GM19043 (cell line): ENCODE results near the gene AP1M1.
"Not testable (repeated sequence)": the region's sequence is repeated elsewhere in the genome, so short reads cannot be mapped to it uniquely, and the experiment has no call there.

ENCODE experiments used
- ATAC-seq: cut with Tn5 transposase; IDR thresholded peaks from one replicate; pipeline ENCODE4 v1.9.1; 2021; ENCODE audit warnings: low read depth; ENCODE audit not compliant: unreplicated experiment

Gene AP1M1

GRCh38 chr19:16259385-16260159, 61.9 kb downstream of the AP1M1 start:
- peak; percentile 51 for ATAC-seq

GRCh38 chr19:16260160-16260811, 62.6 kb downstream of the AP1M1 start:
- no peak for ATAC-seq

GRCh38 chr19:16260812-16261161, 63.1 kb downstream of the AP1M1 start:
- no peak for ATAC-seq

- ATAC-seq, result no peak
Measured at GRCh38 chr19:16261584-16262368, 64.1 kb downstream of the AP1M1 start.

- no peak for ATAC-seq
Measured at GRCh38 chr19:16262618-16263017, 64.9 kb downstream of the AP1M1 start.

GRCh38 chr19:16263141-16263761, 65.5 kb downstream of the AP1M1 start:
- ATAC-seq, result no peak

GRCh38 chr19:16265205-16265604, 67.5 kb downstream of the AP1M1 start:
- ATAC-seq, result no peak

- ATAC-seq, result no peak
Measured at GRCh38 chr19:16265890-16266585, 68.3 kb downstream of the AP1M1 start.

GRCh38 chr19:16266586-16266942, 68.9 kb downstream of the AP1M1 start:
- no peak for ATAC-seq

- ATAC-seq, result no peak
Measured at GRCh38 chr19:16268676-16269319, 71.1 kb downstream of the AP1M1 start.

- no peak for ATAC-seq
Measured at GRCh38 chr19:16272945-16273344, 75.2 kb downstream of the AP1M1 start.

- ATAC-seq, result no peak
Measured at GRCh38 chr19:16274447-16274846, 76.7 kb downstream of the AP1M1 start.

GRCh38 chr19:16280306-16280705, 82.6 kb downstream of the AP1M1 start:
- ATAC-seq, result no peak

- no peak for ATAC-seq
Measured at GRCh38 chr19:16281743-16282142, 84.0 kb downstream of the AP1M1 start.

GRCh38 chr19:16283210-16284061, 85.7 kb downstream of the AP1M1 start:
- ATAC-seq, result no peak

- ATAC-seq, result no peak
Measured at GRCh38 chr19:16284505-16284904, 86.8 kb downstream of the AP1M1 start.

- ATAC-seq, result not testable (repeated sequence)
Measured at GRCh38 chr19:16285079-16285478, 87.4 kb downstream of the AP1M1 start.

- ATAC-seq, result no peak
Measured at GRCh38 chr19:16285769-16286498, 88.2 kb downstream of the AP1M1 start.
